Measurements from ENCODE around the gene GRM5.

GRCh38 chr11:88819616-88820015, 246.2 kb downstream of the GRM5 start:
- TF ChIP-seq CTCF (IDR thresholded peaks at IDR 0.05) = no peak
- no peak for TF ChIP-seq POLR2A (IDR thresholded peaks at IDR 0.05)
- TF ChIP-seq POLR2AphosphoS5 (IDR thresholded peaks at IDR 0.05) = no peak
